Kidney (tissue), 14 donors: ENCODE measurements around the gene KRT72. TPM values are rescaled to one million over a fixed set of nuclear protein-coding genes. Genes with fewer than 3 reads are reported as not detected.

Source experiments
- DNase-seq, 5 donors: peaks; one replicate each; pipeline ENCODE4 v3.0.0-alpha.2; 2013 to 2020
- FAIRE-seq: peaks from 2 replicates; lab custom pipeline; 2012; peaks lifted over from hg19 to GRCh38; lab: Jason Lieb, UNC
- H3K27ac ChIP-seq, 2 donors: one replicate each; pipeline ENCODE4 v1.7.0; 2013; ENCODE audit warnings: low read depth in 2 of 2, low read length in 2 of 2, inconsistent platforms in 1 of 2
- H3K27me3 ChIP-seq: one replicate; pipeline ENCODE4 v1.7.1; 2013; ENCODE audit warnings: low read length, inconsistent platforms; ENCODE audit not compliant: control insufficient read depth, insufficient read depth
- H3K36me3 ChIP-seq, 3 donors: one replicate each; pipeline versions ENCODE4 v1.7.0 to v1.7.1; 2013; ENCODE audit warnings: low read length in 3 of 3, control low read depth in 1 of 3, inconsistent platforms in 1 of 3; ENCODE audit not compliant: insufficient read depth in 3 of 3, control insufficient read depth in 2 of 3
- H3K4me1 ChIP-seq, 3 donors: one replicate each; pipeline versions ENCODE4 v1.7.0 to v1.7.1; 2013; ENCODE audit warnings: low read length in 3 of 3, inconsistent platforms in 1 of 3, low read depth in 1 of 3; ENCODE audit not compliant: control insufficient read depth in 2 of 3, insufficient read depth in 2 of 3
- H3K4me3 ChIP-seq, 3 donors: one replicate each; pipeline versions ENCODE4 v1.7.0 to v1.8.1; 2013; ENCODE audit warnings: low read length in 3 of 3, control low read depth in 1 of 3, inconsistent platforms in 1 of 3
- H3K9ac ChIP-seq, 3 donors: one replicate each; pipeline versions ENCODE4 v1.7.0 to v1.7.1; 2013; ENCODE audit warnings: low read length in 3 of 3, control low read depth in 1 of 3, inconsistent platforms in 1 of 3
- H3K9me3 ChIP-seq, 3 donors: one replicate each; pipeline versions ENCODE4 v1.7.0 to v1.7.1; 2013; ENCODE audit warnings: low read length in 3 of 3, control low read depth in 1 of 3, inconsistent platforms in 1 of 3; ENCODE audit not compliant: control insufficient read depth in 2 of 3, insufficient read depth in 1 of 3
- CTCF ChIP-seq: IDR thresholded peaks from 3 replicates; pipeline ENCODE4 v1.5.1; 2012; ENCODE audit warnings: mild to moderate bottlenecking, moderate library complexity, borderline replicate concordance; ENCODE audit not compliant: insufficient read depth; ENCODE audit errors: extremely low read depth
- intact Hi-C: fragments of 100-400 bp; cut with DNase I; formaldehyde crosslinking; loops from one replicate; pipeline ENCODE4 v1.11.1; 2022
- polyA plus RNA-seq: library from polyadenylated mRNA; stranded (reverse); fragments of 350-450 nt; fragmentation: Illumina TruSeq; extraction: RNeasy Lipid Tissue Mini Kit (QIAGEN cat#74804); gene quantifications from one replicate; pipeline ENCODE4 v1.2.3, GENCODE V29; 2014; ENCODE audit warnings: low read depth, low replicate concordance; ENCODE audit not compliant: insufficient read depth
- total RNA-seq: library from RNA; stranded (reverse); fragmentation: NEBNext Ultra II Directional; extraction: Animal tissue kit (Norgen Biotek cat#: 25700); gene quantifications from one replicate; pipeline ENCODE4 v1.2.1, GENCODE V29; 2021
- donor health status: control.
- donor health status: control.
- donor health status: control.
- donor health status: control.
- donor health status: control.
- donor health status: DM: yes; HTN: yes; CAD: no.
- donor health status: Normal renal cell carcinoma (clear cell type).

KRT72 gene
- total and polyA plus RNA-seq, 2 donors from 2014 or later, result not detected

GRCh38 chr12:52564582-52564981 is 36.7 kb downstream of the KRT72 start:
- Histone ChIP-seq H3K27ac (no peak overlapping the region), H3K4me3 (no peak overlapping the region), H3K4me1 (no peaks in the 10 kb centered on the region), H3K9ac (no peak overlapping the region), H3K27me3 (no peaks in the 10 kb centered on the region), H3K9me3 (no peaks in the 10 kb centered on the region), H3K36me3 (no peaks in the 10 kb centered on the region)
- no peak for DNase-seq
- no peak for FAIRE-seq
- no peak for TF ChIP-seq CTCF
- intact Hi-C loops, result no loop called here

GRCh38 chr12:52561880-52562449 is 39.3 kb downstream of the KRT72 start:
- Histone ChIP-seq H3K27me3 (no peaks in the 10 kb centered on the region), H3K9ac (no peak overlapping the region)
- no peak for DNase-seq

GRCh38 chr12:52559979-52560378 is 41.3 kb downstream of the KRT72 start:
- Histone ChIP-seq H3K36me3 (no peaks in the 10 kb centered on the region), H3K27me3 (no peaks in the 10 kb centered on the region), H3K9ac (no peak overlapping the region), H3K27ac (no peak overlapping the region), H3K9me3 (no peaks in the 10 kb centered on the region), H3K4me3 (no peak overlapping the region), H3K4me1 (no peaks in the 10 kb centered on the region)
- DNase-seq (no peak), FAIRE-seq (no peak)
- no peak for TF ChIP-seq CTCF
- intact Hi-C loops, result no loop called here

More at GRCh38 chr12:52561880-52562449, 39.3 kb downstream of the KRT72 start:
- Histone ChIP-seq H3K4me3 (no peak overlapping the region), H3K9me3 (no peaks in the 10 kb centered on the region), H3K36me3 (no peaks in the 10 kb centered on the region), H3K4me1 (no peaks in the 10 kb centered on the region), H3K27ac (no peak overlapping the region)
- intact Hi-C loops, result no loop called here
- FAIRE-seq, result no peak
- TF ChIP-seq CTCF, result no peak
